GM23248 (cell line): ENCODE data around the gene OSTN. TPM values are rescaled to one million over a fixed set of nuclear protein-coding genes. Genes with fewer than 3 reads are reported as not detected.
A peak's percentile ranks its signal among the peaks of the same experiment; 100 is the strongest.

Source experiments
- DNase-seq: peaks from one replicate; pipeline ENCODE4 v3.0.0-alpha.2; 2015
- H2AFZ ChIP-seq: fragments of 200-600 bp; sonication (generic); 2 replicates; pipeline ENCODE4 v1.6.1; 2016; ENCODE audit warnings: antibody characterized with exemption
- H3F3A ChIP-seq: fragments of 200-600 bp; sonication (generic); 2 replicates; pipeline ENCODE4 v1.6.1; 2016; ENCODE audit warnings: mild to moderate bottlenecking, antibody characterized with exemption, mixed run types; ENCODE audit not compliant: insufficient read depth
- H3K27ac ChIP-seq: fragments of 200-600 bp; sonication (generic); 2 replicates; pipeline ENCODE4 v1.5.1; 2016; ENCODE audit warnings: mild to moderate bottlenecking
- H3K27me3 ChIP-seq: fragments of 200-600 bp; sonication (generic); replicated peaks from 2 replicates; pipeline ENCODE4 v1.6.1; 2016; ENCODE audit warnings: mild to moderate bottlenecking; ENCODE audit not compliant: insufficient read depth
- H3K36me3 ChIP-seq: fragments of 200-600 bp; sonication (generic); 2 replicates; pipeline ENCODE4 v1.6.1; 2016; ENCODE audit warnings: low read depth, mild to moderate bottlenecking
- H3K4me1 ChIP-seq: fragments of 200-600 bp; sonication (generic); 2 replicates; pipeline ENCODE4 v1.6.1; 2016; ENCODE audit warnings: mild to moderate bottlenecking; ENCODE audit not compliant: insufficient read depth
- H3K4me2 ChIP-seq: fragments of 200-600 bp; sonication (generic); one replicate; pipeline ENCODE4 v1.6.1; 2016; ENCODE audit warnings: mild to moderate bottlenecking; ENCODE audit not compliant: unreplicated experiment
- H3K4me3 ChIP-seq: fragments of 200-600 bp; sonication (generic); 2 replicates; pipeline ENCODE4 v1.5.1; 2016; ENCODE audit warnings: mild to moderate bottlenecking
- H3K79me2 ChIP-seq: fragments of 200-600 bp; sonication (generic); 2 replicates; pipeline ENCODE4 v1.6.1; 2016; ENCODE audit warnings: mild to moderate bottlenecking; ENCODE audit not compliant: insufficient read depth
- H3K9ac ChIP-seq: fragments of 200-600 bp; sonication (generic); 2 replicates; pipeline ENCODE4 v1.6.1; 2016; ENCODE audit warnings: mild to moderate bottlenecking
- H3K9me2 ChIP-seq: fragments of 200-600 bp; sonication (generic); 2 replicates; pipeline ENCODE4 v1.6.1; 2016; ENCODE audit warnings: mixed run types, mild to moderate bottlenecking, moderate library complexity; ENCODE audit not compliant: insufficient read depth
- H3K9me3 ChIP-seq: fragments of 200-600 bp; sonication (generic); one replicate; pipeline ENCODE4 v1.6.1; 2017; ENCODE audit warnings: low read depth
- H4K20me1 ChIP-seq: fragments of 200-600 bp; sonication (generic); 2 replicates; pipeline ENCODE4 v1.6.0; 2016; ENCODE audit not compliant: insufficient read depth
- EZH2 ChIP-seq: fragments of 200-600 bp; sonication (generic); IDR thresholded peaks from 2 replicates; pipeline ENCODE4 v1.6.1; 2018; ENCODE audit warnings: antibody characterized with exemption, mild to moderate bottlenecking; ENCODE audit not compliant: insufficient read depth, poor library complexity, severe bottlenecking
- EZH2phosphoT487 ChIP-seq: fragments of 200-600 bp; sonication (generic); IDR thresholded peaks from 2 replicates; pipeline ENCODE4 v1.6.1; 2018; ENCODE audit warnings: antibody characterized with exemption, moderate library complexity, mild to moderate bottlenecking, low read depth; ENCODE audit not compliant: insufficient read depth
- WGBS, 2 experiments: methylation state at CpG; one replicate each; pipeline ENCODE4 v1.1.6; 2015 to 2017; ENCODE audit warnings: low lambda C conversion rate in 2 of 2, low coverage in 1 of 2; ENCODE audit errors: missing lambda C conversion rate in 2 of 2; 5-methylcytosine and 5-hydroxymethylcytosine counted together
- in situ Hi-C: fragments of 300-500 bp; cut with MboI; formaldehyde crosslinking; loops from 2 replicates; pipeline ENCODE4 v1.15.0; 2020
- polyA plus RNA-seq: library from polyadenylated mRNA; unstranded; fragments of >200 nt; fragmentation: Nextera tagmentation; extraction: Ambion mirVana; gene quantifications from 2 replicates; pipeline ENCODE4 v1.2.1, GENCODE V29; 2016
- total RNA-seq: library from RNA; depleted of rRNA; stranded (reverse); fragments of >200 nt; shearing (Covaris generic); gene quantifications from 2 replicates; pipeline ENCODE4 v1.2.3, GENCODE V29; 2014; rRNA removed

The OSTN gene, protein sequence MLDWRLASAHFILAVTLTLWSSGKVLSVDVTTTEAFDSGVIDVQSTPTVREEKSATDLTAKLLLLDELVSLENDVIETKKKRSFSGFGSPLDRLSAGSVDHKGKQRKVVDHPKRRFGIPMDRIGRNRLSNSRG
- total RNA-seq (not detected in 2 replicates), polyA plus RNA-seq (not detected in 2 replicates)

DNA sequence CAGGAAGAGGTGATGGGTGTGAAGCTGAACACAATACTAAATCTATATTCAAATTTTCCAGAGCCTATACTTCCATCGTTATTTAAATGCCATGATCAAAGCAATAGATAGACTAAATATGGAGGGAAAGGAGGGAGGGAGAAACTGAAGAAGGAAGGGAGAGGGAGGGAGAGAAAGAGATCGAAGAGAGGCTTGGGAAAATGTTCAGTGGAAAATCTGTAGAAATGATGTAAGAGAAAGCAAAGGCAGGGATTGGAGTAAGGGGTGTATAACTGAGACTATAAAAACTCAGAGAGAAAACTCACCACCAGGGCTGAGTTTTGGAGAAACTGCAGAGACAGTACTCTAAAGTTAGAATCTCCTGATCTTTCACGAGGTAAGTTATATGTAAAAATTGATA is at the start of gene OSTN:
Gene OSTN (plus strand): TSS at position 310 of the 400 bp plus-strand sequence. CDS start 13,292 bp downstream, outside the sequence.
- no peaks in the 10 kb centered on the region for H3K4me1 ChIP-seq
- DNase-seq, result no peak
- no peak for TF ChIP-seq EZH2phosphoT487
- no peak for TF ChIP-seq EZH2
- in situ Hi-C loops, result no loop called here
- no peak within 1 kb of the TSS for H3K4me3 ChIP-seq
- no peak within 1 kb of the TSS for H2AFZ ChIP-seq
- H3K27me3 ChIP-seq, result no peaks in the 10 kb centered on the region
- H4K20me1 ChIP-seq, result no peaks in the 10 kb centered on the region
- no peaks in the 10 kb centered on the region for H3K79me2 ChIP-seq
- H3K9me2 ChIP-seq, result no peaks in the 10 kb centered on the region
- 46 to 51% methylated on average over 3 of the region's 3 CpGs for WGBS, 2 experiments
- H3K4me2 ChIP-seq, result no peak within 1 kb of the TSS
- H3K36me3 ChIP-seq, result no peaks in the 10 kb centered on the region
- H3K9me3 ChIP-seq, result no peaks in the 10 kb centered on the region
- H3K9ac ChIP-seq, result no peak within 1 kb of the TSS
- H3F3A ChIP-seq, result no peaks in the 10 kb centered on the region
- no peak within 1 kb of the TSS for H3K27ac ChIP-seq

DNA sequence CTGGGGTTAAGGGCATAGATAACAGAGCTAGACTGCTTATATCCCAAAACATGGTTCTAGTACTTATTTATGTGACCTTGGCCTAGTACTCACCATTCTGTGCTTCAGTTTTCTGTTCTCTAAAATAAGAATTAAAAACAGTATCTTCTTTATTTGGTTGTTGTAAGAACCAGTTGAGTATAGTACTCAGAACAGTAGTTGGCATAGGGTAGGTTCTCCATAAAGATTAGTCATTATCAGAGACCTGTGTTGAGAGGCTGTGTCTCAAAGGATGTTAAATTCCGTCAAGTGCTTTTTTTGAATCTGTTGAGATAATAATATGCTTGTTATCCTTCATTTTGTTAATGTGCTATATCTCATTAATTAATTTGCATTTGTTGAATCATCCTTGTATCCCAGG is 47.4 kb upstream of the OSTN start:
- DNase-seq, result no peak
- in situ Hi-C loops, result no loop called here
- H2AFZ ChIP-seq, result no peak overlapping the region
- H3K9ac ChIP-seq, result no peak overlapping the region
- H3K27me3 ChIP-seq, result no peaks in the 10 kb centered on the region
- H3K4me1 ChIP-seq, result no peaks in the 10 kb centered on the region
- H3K4me2 ChIP-seq, result no peak overlapping the region
- WGBS, 2 experiments, result 94 to 97% methylated on average over 1 of the region's 1 CpG
- no peaks in the 10 kb centered on the region for H4K20me1 ChIP-seq
- no peaks in the 10 kb centered on the region for H3K79me2 ChIP-seq
- H3K4me3 ChIP-seq, result no peak overlapping the region
- no peak for TF ChIP-seq EZH2
- TF ChIP-seq EZH2phosphoT487, result no peak
- no peaks in the 10 kb centered on the region for H3K36me3 ChIP-seq
- H3K27ac ChIP-seq, result no peak overlapping the region
- no peaks in the 10 kb centered on the region for H3F3A ChIP-seq
- no peaks in the 10 kb centered on the region for H3K9me2 ChIP-seq
- peaks cover 8% of the 10 kb centered on the region for H3K9me3 ChIP-seq

DNA sequence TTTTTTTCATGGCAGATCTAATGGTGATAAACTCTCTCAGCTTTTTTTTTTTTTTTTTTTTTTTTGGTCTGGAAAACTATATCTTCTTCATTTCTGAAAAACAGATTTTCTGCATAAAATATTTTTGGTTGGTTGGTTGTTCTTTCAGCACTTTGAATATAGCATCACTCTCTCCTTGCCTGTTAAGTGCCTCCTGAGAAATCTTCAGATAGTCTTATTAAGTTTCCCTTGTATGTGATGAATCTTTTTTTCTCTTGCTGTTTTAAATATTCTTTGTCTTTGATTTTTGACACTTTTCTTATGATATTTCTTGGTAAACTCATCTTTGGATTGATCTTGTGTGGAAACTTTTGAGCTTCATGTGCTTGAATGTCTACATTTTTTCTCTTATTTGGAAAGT is 44.2 kb upstream of the OSTN start:
- Histone ChIP-seq H3K4me3 (no peak overlapping the region), H3K9me3 (peaks cover 8% of the 10 kb centered on the region), H3K27ac (no peak overlapping the region), H3K9ac (no peak overlapping the region), H3K79me2 (no peaks in the 10 kb centered on the region), H2AFZ (no peak overlapping the region), H4K20me1 (no peaks in the 10 kb centered on the region), H3K27me3 (no peaks in the 10 kb centered on the region), H3K4me1 (no peaks in the 10 kb centered on the region), H3K9me2 (no peaks in the 10 kb centered on the region), H3F3A (no peaks in the 10 kb centered on the region), H3K4me2 (no peak overlapping the region), H3K36me3 (no peaks in the 10 kb centered on the region)
- DNase-seq, result no peak
- in situ Hi-C loops, result no loop called here
- TF ChIP-seq EZH2phosphoT487 (no peak), EZH2 (no peak)

DNA sequence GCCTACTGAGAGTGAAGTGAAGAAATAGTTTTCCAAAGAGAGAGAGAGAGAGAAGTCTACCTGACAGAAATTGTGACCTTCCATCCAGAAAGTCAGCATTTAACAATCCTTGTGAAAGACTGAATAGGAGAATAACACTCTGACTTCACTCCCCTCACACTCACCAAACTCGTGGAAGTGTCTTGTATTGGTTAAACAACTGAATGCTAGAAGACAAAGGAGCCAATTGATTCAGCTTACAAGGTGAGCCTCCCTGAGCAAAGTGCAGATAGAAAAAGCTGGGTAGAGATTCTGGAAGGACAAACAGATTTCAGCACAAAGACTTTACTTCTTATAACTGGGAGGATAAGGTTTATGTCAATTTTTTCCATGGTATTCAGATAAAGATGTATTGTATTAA is 40.8 kb upstream of the OSTN start:
- H3K27me3 ChIP-seq, result no peaks in the 10 kb centered on the region
- H3K27ac ChIP-seq, result no peak overlapping the region
- DNase-seq, result no peak
- in situ Hi-C loops, result no loop called here
- H3K9ac ChIP-seq, result no peak overlapping the region
- no peak overlapping the region for H3K4me2 ChIP-seq
- H3K9me2 ChIP-seq, result no peaks in the 10 kb centered on the region
- TF ChIP-seq EZH2, result no peak
- no peak for TF ChIP-seq EZH2phosphoT487
- no peaks in the 10 kb centered on the region for H4K20me1 ChIP-seq
- no peaks in the 10 kb centered on the region for H3K4me1 ChIP-seq
- no peak overlapping the region for H3K4me3 ChIP-seq
- H3F3A ChIP-seq, result no peaks in the 10 kb centered on the region
- peaks cover 13% of the 10 kb centered on the region for H3K9me3 ChIP-seq
- no peaks in the 10 kb centered on the region for H3K36me3 ChIP-seq
- WGBS, 2 experiments, result 41 to 55% methylated on average over 1 of the region's 1 CpG
- no peak overlapping the region for H2AFZ ChIP-seq
- no peaks in the 10 kb centered on the region for H3K79me2 ChIP-seq

DNA sequence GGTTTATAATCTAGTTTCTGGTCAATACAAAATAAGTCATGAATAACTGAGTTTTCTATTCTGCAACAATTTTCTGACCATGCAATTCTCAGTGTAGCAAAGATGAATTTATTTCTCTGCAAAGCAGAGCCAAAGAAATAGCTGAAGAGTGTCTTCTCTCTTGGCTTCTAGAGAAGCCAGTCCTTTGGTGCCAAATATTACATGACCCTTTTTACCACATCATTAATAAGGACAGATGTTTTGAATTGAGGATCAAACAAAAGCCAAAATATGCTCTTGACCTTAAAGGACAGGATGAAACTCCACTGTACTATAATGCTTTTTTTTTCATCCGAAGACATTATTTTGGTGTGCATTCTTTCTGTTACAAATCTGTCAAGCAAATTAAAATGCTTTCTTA is 40.2 kb upstream of the OSTN start:
- in situ Hi-C loops, result no loop called here
- Histone ChIP-seq H3K9me3 (peaks cover 10% of the 10 kb centered on the region), H3F3A (no peaks in the 10 kb centered on the region)

More for the DNA sequence above, 40.2 kb upstream of the OSTN start:
- no peak overlapping the region for H3K9ac ChIP-seq
- H2AFZ ChIP-seq, result 0 out of 2 replicates have a peak overlapping the region, but pooled peaks have one; percentile 22
- no peaks in the 10 kb centered on the region for H3K27me3 ChIP-seq
- H3K27ac ChIP-seq, result no peak overlapping the region
- no peaks in the 10 kb centered on the region for H3K36me3 ChIP-seq
- TF ChIP-seq EZH2phosphoT487 (no peak), EZH2 (no peak)
- no peak for DNase-seq
- H3K79me2 ChIP-seq, result no peaks in the 10 kb centered on the region
- WGBS, 2 experiments, result 14 to 25% methylated on average over 1 of the region's 1 CpG
- H4K20me1 ChIP-seq, result no peaks in the 10 kb centered on the region
- no peak overlapping the region for H3K4me3 ChIP-seq
- H3K9me2 ChIP-seq, result no peaks in the 10 kb centered on the region
- H3K4me2 ChIP-seq, result no peak overlapping the region
- H3K4me1 ChIP-seq, result no peaks in the 10 kb centered on the region
